Bronchial epithelial cell (primary cell): ENCODE results near the gene BRSK1. TPM values are rescaled to one million over a fixed set of nuclear protein-coding genes. Genes with fewer than 3 reads are reported as not detected.

ENCODE experiments used
- DNase-seq: peaks from one replicate; pipeline ENCODE4 v3.0.0-alpha.2; 2010; ENCODE audit warnings: low read depth
- FAIRE-seq: peaks from 2 replicates; lab custom pipeline; 2011; peaks lifted over from hg19 to GRCh38; lab: Jason Lieb, UNC
- H3K27me3 ChIP-seq: 2 replicates; pipeline ENCODE4 v1.5.1; 2011; ENCODE audit warnings: low read length; ENCODE audit not compliant: control insufficient read depth, insufficient read depth
- H3K36me3 ChIP-seq: 2 replicates; pipeline ENCODE4 v1.5.1; 2011; ENCODE audit warnings: low read length; ENCODE audit not compliant: control insufficient read depth, insufficient read depth
- H3K4me3 ChIP-seq: 2 replicates; pipeline ENCODE4 v1.5.1; 2011; ENCODE audit warnings: mild to moderate bottlenecking, low read depth, low read length, control low read depth
- CTCF ChIP-seq: IDR thresholded peaks from 2 replicates; pipeline ENCODE4 v1.5.1; 2011; ENCODE audit warnings: mild to moderate bottlenecking, moderate library complexity, low read length, control low read depth, inconsistent platforms; ENCODE audit not compliant: insufficient read depth, severe bottlenecking
- total RNA-seq: library from RNA; depleted of rRNA; stranded (reverse); fragments of >200 nt; gene quantifications from 2 replicates; pipeline ENCODE4 v1.2.1, GENCODE V29; 2014

Gene BRSK1
- total RNA-seq, 1 donor from 2014 or later, result 0.53 TPM

- Histone ChIP-seq H3K4me3 (no peak overlapping the region), H3K36me3 (peaks cover 13% of the 10 kb centered on the region), H3K27me3 (no peaks in the 10 kb centered on the region)
- DNase-seq (peak; percentile 41), FAIRE-seq (no peak)
- TF ChIP-seq CTCF, result no peak
Measured at GRCh38 chr19:55251341-55252081, 32.3 kb upstream of the BRSK1 start.

GRCh38 chr19:55252760-55253663, 30.8 kb upstream of the BRSK1 start:
- Histone ChIP-seq H3K27me3 (no peaks in the 10 kb centered on the region), H3K36me3 (peaks cover 7% of the 10 kb centered on the region), H3K4me3 (no peak overlapping the region)
- no peak for DNase-seq
- FAIRE-seq, result no peak
- TF ChIP-seq CTCF, result no peak

GRCh38 chr19:55253842-55254624, 29.8 kb upstream of the BRSK1 start:
- FAIRE-seq, result no peak
- H3K36me3 ChIP-seq, result peaks cover 7% of the 10 kb centered on the region
- H3K27me3 ChIP-seq, result no peaks in the 10 kb centered on the region
- DNase-seq, result no peak
- no peak for TF ChIP-seq CTCF
- no peak overlapping the region for H3K4me3 ChIP-seq

GRCh38 chr19:55254625-55254977, 29.2 kb upstream of the BRSK1 start:
- FAIRE-seq, result no peak

More at GRCh38 chr19:55254625-55254977, 29.2 kb upstream of the BRSK1 start:
- no peak for TF ChIP-seq CTCF
- H3K27me3 ChIP-seq, result no peaks in the 10 kb centered on the region
- no peak overlapping the region for H3K4me3 ChIP-seq
- no peak for DNase-seq
- H3K36me3 ChIP-seq, result peaks cover 7% of the 10 kb centered on the region
